ENCODE data around the gene RPS3A.

The RPS3A gene

DNA sequence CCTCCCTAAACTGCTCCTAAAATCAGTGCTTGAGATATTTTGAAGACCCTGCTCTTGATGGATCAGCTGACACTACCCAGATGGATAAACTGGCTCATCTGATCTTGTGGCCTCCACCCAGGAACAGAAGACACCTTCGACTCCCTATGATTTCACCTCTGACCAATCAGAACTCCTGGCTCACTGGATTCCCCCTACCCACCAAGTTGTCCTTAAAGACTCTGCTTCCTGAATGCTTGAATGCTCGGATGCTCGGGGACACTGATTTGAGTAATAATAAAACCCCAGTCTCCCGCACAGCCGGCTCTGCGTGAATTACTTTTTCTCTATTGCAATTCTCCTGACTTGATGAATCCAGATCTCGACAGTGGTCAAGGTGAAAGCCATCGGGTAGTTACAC, 12.0 kb upstream of the RPS3A start:
- in situ Hi-C loops (cut with MboI; ENCODE audit: low pct_unique_long_range_greater_than_20kb, low sequenced_read_pairs, unreplicated experiment): no loop called here
- DNase-seq (ENCODE audit: low spot score): no peak
- TF ChIP-seq, protein P1, sequence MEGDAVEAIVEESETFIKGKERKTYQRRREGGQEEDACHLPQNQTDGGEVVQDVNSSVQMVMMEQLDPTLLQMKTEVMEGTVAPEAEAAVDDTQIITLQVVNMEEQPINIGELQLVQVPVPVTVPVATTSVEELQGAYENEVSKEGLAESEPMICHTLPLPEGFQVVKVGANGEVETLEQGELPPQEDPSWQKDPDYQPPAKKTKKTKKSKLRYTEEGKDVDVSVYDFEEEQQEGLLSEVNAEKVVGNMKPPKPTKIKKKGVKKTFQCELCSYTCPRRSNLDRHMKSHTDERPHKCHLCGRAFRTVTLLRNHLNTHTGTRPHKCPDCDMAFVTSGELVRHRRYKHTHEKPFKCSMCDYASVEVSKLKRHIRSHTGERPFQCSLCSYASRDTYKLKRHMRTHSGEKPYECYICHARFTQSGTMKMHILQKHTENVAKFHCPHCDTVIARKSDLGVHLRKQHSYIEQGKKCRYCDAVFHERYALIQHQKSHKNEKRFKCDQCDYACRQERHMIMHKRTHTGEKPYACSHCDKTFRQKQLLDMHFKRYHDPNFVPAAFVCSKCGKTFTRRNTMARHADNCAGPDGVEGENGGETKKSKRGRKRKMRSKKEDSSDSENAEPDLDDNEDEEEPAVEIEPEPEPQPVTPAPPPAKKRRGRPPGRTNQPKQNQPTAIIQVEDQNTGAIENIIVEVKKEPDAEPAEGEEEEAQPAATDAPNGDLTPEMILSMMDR (IDR thresholded peaks at IDR 0.05; ENCODE audit: extremely low read depth, insufficient read depth, missing control alignments): no peak

DNA sequence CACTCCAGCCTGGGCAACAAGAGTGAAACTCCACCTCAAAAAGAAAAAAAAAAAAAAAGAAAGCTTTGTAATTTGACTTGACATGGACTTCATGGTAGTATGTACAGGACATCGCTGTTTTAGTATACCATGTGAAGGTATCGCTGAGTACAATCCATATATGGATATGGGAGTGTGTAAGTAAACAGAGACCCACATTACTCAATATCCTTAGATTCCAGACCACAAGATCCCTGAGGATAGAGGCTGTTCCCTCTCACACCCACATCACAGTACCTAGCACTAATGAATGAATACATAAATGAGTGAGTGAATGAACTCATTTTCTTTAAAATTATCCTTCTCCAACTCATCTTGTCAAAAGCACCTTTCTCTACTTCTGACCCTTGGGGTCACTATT, 8.4 kb upstream of the RPS3A start:
- DNase-seq (ENCODE audit: low spot score): no peak
- TF ChIP-seq, protein P1 (IDR thresholded peaks at IDR 0.05; ENCODE audit: extremely low read depth, insufficient read depth, missing control alignments): no peak
- in situ Hi-C loops (cut with MboI; ENCODE audit: low pct_unique_long_range_greater_than_20kb, low sequenced_read_pairs, unreplicated experiment): no loop called here

DNA sequence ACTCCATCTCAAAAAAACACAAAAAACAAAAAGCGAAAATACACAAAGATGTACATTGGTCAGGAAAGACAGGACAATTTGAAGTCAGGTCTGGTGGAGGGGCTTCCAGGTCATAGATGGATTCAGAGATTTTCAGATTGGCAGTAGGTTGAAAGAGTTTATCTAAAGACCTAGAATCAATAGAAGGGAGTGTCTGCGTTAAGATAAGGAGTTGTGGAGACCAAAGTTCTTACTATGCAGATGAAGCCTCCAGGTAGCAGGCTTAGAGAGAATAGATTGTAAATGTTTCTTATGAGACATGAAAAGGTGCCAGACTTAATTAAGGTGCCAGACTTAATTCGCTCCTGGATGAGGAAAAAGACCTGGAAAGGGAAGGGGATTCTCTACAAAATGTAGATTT, 6.9 kb upstream of the RPS3A start:
- TF ChIP-seq, protein P1 (IDR thresholded peaks at IDR 0.05; ENCODE audit: extremely low read depth, insufficient read depth, missing control alignments): no peak
- DNase-seq (ENCODE audit: low spot score): no peak
- in situ Hi-C loops (cut with MboI; ENCODE audit: low pct_unique_long_range_greater_than_20kb, low sequenced_read_pairs, unreplicated experiment): no loop called here

DNA sequence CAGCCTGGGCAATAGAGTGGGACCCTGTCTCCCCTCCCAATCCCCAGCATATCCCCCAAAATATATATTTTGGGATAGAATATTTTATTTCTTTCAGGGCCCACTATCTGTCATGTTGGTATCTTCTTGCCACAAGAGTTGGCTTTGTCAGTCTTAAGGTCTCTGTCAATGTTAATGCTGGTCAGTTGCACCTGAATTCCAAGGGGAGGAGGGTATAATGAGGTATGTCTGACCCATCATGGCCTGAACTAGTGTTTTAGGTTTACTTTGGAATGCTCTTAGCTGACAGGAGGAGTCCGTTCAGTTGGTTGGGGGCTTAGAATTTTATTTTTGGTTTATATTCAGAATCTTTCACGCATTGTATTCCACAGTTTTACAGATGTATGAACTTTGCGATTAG, 6.2 kb upstream of the RPS3A start:
- in situ Hi-C loops (cut with MboI; ENCODE audit: low pct_unique_long_range_greater_than_20kb, low sequenced_read_pairs, unreplicated experiment): no loop called here
- DNase-seq (ENCODE audit: low spot score): no peak

DNA sequence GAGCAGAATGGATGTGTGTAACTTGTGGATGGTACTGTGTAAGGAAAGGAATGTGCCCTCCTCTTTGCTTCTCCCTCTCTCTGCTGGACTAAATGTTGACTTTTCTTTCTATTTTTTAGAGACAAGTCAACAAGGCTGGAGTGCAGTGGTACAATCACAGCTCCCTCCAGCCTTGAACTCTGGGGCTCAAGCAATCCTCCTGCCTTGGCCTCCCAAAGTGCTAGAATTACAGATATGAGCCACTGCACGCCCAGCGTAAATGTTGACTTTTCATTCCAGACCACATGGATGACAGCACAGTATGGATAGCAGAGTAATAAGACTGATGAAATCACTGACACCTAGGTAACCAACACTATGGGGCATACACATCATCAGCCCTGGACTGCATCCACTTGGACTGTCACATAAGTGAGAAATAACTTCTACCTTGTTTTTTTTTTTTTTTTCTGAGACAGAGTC, 5.1 kb upstream of the RPS3A start:
- in situ Hi-C loops (cut with MboI; ENCODE audit: low pct_unique_long_range_greater_than_20kb, low sequenced_read_pairs, unreplicated experiment): no loop called here
- TF ChIP-seq, protein P1 (IDR thresholded peaks at IDR 0.05; ENCODE audit: extremely low read depth, insufficient read depth, missing control alignments): no peak
- DNase-seq (ENCODE audit: low spot score): no peak

More for the DNA sequence above, 6.2 kb upstream of the RPS3A start:
- TF ChIP-seq, protein P1 (IDR thresholded peaks at IDR 0.05; ENCODE audit: extremely low read depth, insufficient read depth, missing control alignments): no peak

DNA sequence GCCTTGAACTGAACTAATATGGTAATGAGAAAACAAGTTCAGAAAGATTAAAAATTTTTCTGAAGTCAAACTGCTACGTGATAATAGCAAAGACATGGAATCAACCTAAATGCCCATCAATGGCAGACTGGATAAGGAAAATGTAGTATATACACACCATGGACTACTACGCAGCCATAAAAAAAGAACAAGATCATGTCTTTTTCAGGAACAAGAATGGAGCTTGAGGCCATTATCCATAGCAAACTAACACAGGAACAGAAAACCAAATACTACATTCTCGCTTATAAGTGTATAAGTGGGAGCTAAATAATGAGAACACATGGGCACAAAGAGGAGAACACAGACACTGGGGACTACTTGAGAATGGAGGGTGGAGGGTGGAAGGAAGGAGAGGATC, 4.3 kb upstream of the RPS3A start:
- no peak for DNase-seq (ENCODE audit: low spot score)
- TF ChIP-seq, protein P1 (IDR thresholded peaks at IDR 0.05; ENCODE audit: extremely low read depth, insufficient read depth, missing control alignments): no peak
- in situ Hi-C loops (cut with MboI; ENCODE audit: low pct_unique_long_range_greater_than_20kb, low sequenced_read_pairs, unreplicated experiment): no loop called here

DNA sequence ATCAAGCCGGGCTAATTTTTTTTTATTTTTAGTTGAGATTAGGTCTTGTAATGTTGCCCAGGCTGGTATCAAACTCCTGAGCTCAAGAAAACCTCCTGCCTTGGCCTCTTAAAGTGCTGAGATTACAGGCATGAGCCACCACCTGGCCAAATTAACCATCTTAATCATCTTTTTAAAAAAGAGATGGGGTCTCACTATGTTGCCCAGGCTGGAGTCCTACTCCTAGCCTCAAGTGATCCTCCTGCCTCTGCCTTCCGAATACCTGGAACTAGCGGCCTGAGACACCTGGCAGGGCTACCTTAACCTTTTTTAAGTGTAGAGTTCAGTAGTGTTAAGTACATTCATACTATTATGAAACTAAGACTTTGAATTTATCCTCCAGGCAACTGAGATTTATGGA, 1.7 kb upstream of the RPS3A start:
- in situ Hi-C loops (cut with MboI; ENCODE audit: low pct_unique_long_range_greater_than_20kb, low sequenced_read_pairs, unreplicated experiment): no loop called here
- DNase-seq (ENCODE audit: low spot score): no peak
- TF ChIP-seq, protein P1 (IDR thresholded peaks at IDR 0.05; ENCODE audit: extremely low read depth, insufficient read depth, missing control alignments): no peak
